ENCODE results near the gene SHC1.
A peak's percentile ranks its signal among the peaks of the same experiment; 100 is the strongest.

The SHC1 gene

DNA sequence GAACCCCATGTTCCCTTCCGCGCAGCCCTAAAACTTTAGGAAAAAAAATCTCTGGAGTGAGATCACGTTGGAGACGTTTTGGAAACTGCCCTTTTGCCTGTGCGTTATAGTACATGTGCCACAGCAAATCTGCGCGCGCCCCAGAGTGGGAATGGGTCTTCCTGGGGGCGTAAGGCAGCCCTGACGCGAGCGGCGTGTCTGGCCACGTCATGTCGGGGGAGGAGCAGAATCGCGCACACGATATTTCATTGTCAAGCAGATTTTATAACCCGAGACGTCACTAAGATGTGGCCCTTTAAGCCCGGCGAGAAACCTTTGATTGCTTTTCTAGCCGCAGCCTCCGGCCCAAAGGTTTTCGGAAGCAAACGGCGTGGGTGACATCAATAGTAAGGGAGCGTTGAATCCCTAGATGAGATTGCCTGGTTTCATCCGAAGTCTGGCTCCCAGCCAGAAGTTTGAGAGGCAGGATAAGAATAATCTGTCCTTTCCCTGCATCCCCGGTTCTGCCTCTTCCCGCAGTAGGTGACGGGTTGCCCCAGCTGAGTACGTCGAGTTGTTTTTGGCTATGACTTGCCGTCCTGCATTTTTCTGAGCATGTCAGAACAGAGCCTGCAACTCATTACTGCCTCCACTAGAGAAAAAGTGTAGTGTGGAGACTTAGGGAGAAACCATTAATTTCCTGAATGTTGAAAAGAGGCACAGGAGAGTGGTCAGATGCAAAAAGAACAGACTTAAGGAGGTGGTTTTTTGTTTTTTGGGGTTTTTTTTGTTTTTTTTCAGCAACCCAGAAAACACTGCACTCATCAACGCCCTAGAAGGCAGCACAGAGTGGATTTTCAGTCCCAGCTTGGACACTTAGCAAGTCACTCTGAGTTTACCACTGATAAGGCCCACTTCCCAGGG is 33.2 kb downstream of the SHC1 start:
- peak; percentile 87 for DNase-seq

DNA sequence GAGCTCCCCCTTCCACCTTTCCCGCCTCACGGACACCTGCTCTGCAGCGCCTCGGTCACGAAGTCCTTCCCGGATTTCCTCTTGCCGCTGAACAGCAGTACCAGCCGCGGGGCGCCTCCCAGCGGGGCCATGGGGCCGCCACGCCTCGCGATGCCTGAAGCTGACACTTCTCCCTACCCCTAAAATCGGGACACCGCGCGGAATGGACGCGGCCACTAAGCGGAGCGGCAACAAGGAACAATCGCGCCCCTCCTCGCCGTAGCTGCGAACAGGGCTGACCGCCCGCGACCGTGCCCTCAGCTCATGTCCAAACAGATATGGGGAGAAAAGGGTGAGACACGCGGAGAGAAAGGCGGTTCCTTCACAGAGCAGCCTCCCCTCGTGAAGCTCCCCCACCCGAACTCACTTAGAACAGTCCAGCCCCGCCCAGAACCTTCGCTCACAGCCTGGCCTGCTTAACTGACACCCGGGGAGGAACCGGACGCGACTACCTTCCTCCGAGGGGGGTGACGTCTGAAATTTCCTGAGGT is 33.9 kb downstream of the SHC1 start, which contains the start of gene PMVK:
TSS of gene PMVK (minus strand) at position 165 of the 530 bp plus-strand sequence. CDS start at position 131, 34 bp downstream.
- DNase-seq = peak; percentile 93

DNA sequence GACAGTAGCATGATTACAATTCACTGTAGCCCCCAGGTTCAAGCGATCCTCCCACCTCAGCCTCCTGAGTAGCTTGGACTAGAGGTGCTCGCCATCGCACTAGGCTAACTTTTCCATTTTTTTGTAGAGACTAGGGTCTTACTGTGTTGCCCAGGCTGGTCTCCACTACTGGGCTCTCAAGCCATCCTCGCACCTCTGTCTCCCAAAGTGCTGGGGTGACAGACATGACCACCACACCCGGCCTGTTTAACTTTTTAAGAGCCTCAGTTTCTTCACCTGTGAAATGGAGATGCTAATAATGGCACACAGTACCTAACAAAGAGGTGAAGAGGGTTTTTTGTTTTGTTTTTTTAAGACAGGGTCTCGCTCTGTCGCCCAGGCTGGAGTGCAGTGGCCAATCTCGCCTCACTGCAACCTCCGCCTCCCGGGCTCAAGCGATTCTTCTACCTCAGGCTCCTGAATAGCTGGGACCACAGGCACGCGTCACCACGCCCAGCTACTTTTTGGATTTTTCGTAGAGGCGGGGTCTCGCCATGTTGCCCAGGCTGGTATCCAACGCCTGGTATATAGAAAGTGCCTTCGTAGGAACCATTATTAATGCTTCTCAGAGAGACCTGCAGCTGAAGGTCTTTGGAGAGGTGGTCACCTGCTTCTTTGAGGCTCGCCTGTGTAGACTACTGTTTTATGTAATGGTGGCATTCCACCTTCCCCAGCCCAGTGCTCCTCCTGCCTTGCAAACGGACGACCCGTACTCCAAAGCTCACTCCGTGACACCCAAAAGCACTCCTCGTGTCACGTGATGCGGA is 34.6 kb downstream of the SHC1 start:
- DNase-seq = no peak

DNA sequence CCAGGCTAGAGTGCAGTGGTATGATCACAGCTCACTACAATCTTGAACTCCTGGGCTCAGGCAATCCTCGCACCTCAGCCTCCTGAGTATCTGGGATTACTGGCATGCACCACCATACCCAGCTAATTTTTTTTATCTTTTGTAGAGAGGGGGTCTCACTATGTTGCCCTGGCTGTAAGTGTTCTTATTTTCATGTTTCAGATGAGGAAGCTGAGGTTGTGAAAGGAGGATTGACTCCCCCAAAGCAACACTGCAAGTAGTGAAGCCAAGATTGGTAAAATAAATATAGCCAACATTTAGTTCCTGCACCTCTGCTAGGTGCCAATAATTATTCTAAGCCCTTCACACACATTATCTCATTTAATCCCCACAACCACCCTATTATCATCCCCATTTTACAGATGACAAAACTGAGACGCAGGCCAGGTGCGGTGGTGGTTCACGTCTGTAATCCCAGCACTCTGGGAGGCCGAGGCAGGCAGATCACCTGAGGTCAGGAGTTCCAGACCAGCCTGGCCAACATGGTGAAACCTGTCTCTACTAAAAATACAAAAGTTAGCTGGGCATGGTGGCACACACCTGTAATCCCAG is 36.1 kb downstream of the SHC1 start:
- DNase-seq = no peak

DNA sequence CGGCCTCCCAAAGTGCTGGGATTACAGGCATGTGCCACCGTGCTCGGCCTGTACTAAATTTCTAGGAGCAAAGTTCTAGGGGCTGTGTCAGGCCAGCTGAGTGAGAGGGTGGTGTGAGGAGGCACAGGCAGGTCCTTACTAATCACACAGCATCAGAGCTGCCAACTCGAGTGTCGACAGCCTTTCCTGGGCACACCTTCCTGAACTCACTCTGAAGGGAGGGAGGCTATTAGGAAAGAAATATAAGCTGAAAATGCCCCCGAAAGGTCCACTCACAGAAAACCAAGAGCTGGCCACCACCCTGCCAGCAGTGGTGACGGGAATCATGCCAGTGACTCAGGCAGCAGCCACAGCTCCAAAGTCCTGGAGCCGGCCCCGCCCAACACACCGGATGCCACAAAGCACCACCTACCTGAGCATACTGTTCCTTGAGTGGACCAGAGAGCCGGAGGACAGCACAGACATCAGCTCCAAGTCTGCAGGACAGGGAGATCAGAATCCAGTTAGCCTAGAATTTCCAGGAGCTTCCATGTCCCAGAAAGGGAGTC is 38.5 kb downstream of the SHC1 start:
- DNase-seq = no peak

DNA sequence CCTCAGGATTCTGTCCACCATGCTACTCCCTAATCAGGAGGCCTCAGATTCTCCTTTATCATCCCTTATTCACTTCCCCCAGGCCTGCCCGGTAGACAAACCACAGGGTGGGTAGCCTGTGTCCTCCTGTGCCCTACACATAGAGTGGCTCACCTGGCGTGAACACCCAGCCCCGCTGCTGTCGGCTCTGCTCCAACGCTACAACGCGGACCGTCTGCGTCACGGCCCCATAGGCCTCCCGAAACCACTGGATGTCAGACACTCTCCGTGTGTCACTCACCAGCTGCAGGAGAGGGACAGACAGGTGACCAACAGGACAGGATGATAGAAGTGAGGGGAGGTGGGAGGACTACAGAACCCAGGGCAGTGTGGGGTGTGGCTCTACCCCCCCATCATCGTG is 44.3 kb downstream of the SHC1 start:
- no peak for DNase-seq

DNA sequence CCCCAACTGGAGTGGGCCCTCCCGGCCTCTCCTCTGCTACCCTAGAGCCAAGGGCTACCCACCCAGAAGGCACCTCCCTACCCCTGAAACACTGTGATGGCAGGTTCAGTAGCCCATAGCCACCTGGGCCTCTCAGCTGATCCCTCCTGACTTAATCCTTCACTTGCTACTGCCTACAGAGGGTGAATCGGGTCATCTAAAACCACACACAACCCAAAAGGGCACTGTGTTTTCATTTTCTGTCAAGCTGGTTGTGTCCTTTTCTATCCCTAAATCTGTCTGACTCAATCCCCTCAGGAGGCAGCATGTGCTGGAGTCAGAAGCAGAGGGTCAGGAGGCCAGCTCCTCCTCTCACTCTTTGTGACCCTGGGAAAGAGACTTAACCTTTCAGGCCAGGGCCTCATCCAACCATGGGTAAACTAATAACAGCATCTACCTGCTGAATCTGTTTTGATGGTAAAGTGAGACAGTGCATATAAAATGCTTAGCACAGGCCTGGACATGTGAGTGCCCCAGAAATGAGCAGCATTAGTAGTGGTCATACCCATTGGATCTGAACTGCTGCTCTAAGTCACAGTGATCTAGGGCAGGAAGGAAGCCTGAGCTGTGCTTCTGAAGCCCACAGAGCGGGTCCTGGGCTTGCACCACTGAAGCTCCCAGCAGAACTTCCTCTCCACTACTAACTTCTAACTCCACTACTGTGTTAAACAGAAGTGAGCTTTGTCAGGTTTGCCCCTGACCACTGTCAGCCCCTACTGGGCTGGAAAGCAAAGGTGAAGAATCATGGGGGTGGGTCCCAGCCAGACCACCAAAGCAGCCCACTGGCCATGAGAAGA is 45.0 kb downstream of the SHC1 start:
- DNase-seq = no peak

DNA sequence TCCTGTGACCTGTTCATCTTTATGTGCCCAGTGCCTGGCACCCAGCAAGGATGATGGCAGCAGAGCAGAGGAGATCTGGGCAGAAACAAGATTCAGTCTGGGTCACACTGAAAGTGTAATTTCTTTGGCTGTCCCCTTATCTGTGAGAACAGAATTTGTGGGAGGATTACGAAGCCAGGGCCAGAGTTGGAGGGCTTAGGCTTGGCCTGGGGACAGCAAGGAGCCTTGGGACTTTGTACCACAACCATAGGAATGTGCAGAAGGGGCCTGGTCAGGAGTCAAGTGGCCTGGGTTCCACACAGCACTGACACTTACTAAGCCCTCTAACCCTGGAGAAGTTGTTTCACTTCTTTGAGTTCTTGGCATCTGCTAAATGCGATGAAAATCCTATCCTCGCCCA is 46.9 kb downstream of the SHC1 start:
- no peak for DNase-seq

DNA sequence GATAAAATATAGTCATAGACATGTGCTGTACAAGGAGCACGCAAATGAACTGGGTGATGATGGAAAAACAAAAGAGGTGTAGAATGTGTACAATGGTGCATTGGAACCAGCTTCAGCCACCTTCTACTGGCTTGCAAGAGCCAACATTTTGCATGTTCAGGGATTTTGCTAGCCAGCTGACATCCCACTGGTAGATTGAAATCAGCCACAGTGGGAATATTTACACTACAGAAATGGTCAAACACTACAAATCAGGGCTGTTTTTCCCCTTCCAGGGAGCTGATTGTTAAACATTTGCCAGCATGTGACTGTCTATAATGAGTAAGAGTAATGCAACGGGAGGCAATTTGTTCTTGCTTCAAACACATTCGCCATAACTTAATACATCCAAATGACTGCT is 57.3 kb downstream of the SHC1 start:
- no peak for DNase-seq

DNA sequence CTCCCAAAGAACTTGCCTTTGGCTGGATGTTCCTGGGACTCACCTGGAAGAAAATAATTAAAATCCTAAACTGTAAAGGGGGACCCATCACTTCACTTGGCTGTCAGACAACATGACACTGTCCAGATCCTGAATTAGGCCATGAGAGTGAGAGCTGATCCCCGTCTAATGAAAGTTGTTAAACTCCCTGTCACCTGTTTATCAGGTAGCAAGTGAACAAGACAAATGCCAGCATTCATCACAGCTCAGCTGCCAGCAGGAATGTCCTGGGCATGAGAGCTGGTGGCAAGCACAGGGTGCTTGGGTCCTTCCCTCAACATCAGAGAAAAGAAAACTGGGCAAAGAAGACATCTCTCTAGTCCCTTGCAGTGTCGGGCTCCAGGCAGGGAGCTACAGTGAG is 57.8 kb downstream of the SHC1 start:
- no peak for DNase-seq
